ENCODE measurements around the gene CDK8. TPM values are rescaled to one million over a fixed set of nuclear protein-coding genes. Genes with fewer than 3 reads are reported as not detected.

CDK8 gene
- total RNA-seq, 3 donors from 2014 or later (not counting 1 experiment from before 2014, with no cell fraction given), result 10.0 to 13.1 (median 10.9) TPM

DNA sequence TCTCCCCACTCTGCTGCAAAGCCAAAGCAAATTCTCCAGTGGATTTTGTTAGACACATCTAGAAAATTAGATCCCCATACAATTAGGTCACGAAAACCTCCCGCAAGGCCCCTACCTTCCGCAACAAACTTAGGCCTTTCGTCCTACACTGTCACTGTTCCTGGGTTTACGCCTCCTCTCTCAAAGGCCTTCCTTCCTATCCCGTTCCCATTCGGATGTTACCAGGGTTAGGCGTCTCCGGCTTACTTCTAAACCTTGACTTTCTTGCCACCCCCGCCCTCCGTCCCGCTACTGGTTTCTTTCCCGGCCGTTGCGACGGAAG, 32.6 kb upstream of the CDK8 start:
- H3K9me3 Mint-ChIP-seq, result no peaks in the 10 kb centered on the region
- peak overlapping the region; percentile 92 for H3K4me3 Mint-ChIP-seq
- TF ChIP-seq, protein P1, sequence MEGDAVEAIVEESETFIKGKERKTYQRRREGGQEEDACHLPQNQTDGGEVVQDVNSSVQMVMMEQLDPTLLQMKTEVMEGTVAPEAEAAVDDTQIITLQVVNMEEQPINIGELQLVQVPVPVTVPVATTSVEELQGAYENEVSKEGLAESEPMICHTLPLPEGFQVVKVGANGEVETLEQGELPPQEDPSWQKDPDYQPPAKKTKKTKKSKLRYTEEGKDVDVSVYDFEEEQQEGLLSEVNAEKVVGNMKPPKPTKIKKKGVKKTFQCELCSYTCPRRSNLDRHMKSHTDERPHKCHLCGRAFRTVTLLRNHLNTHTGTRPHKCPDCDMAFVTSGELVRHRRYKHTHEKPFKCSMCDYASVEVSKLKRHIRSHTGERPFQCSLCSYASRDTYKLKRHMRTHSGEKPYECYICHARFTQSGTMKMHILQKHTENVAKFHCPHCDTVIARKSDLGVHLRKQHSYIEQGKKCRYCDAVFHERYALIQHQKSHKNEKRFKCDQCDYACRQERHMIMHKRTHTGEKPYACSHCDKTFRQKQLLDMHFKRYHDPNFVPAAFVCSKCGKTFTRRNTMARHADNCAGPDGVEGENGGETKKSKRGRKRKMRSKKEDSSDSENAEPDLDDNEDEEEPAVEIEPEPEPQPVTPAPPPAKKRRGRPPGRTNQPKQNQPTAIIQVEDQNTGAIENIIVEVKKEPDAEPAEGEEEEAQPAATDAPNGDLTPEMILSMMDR (IDR thresholded peaks at IDR 0.05), result no peak
- H3K9me3 ChIP-seq (ENCODE audit: control insufficient read depth, insufficient read depth, low read length), result no peaks in the 10 kb centered on the region
- peaks cover 37 to 43% of the 10 kb centered on the region in 2 donors for H3K4me1 Mint-ChIP-seq
- peaks cover 41% of the 10 kb centered on the region for H3K36me3 ChIP-seq (ENCODE audit: control insufficient read depth, insufficient read depth, low read length)
- peaks cover 7% of the 10 kb centered on the region for H3K36me3 Mint-ChIP-seq
- H3K4me3 ChIP-seq (ENCODE audit: low read length), result peak overlapping the region; percentile 99
- peaks cover 3 to 9% of the 10 kb centered on the region in 2 donors for H3K27me3 Mint-ChIP-seq (ENCODE audit: low read depth in 2 of 2)
- ATAC-seq, result peak; percentile 1 to 10 (median 1)
- H3K4me1 ChIP-seq (ENCODE audit: control insufficient read depth, insufficient read depth, low read length), result peaks cover 13% of the 10 kb centered on the region
- under 1% methylated on average over 16 of the region's 16 CpGs for WGBS (ENCODE audit: insufficient coverage)
- peak overlapping the region; percentile 95 to 98 for H3K27ac Mint-ChIP-seq
- intact Hi-C loops (cut with micrococcal nuclease), result loop anchor here (1.0 kb wide), 2 partner anchors 33 to 35 kb away; partner anchors contain the start of gene CDK8
- no peaks in the 10 kb centered on the region for H3K27me3 ChIP-seq (ENCODE audit: control insufficient read depth, insufficient read depth, low read length)
- peak overlapping the region; percentile 96 for H3K27ac ChIP-seq (ENCODE audit: low read length)
- DNase-seq, result no peak

DNA sequence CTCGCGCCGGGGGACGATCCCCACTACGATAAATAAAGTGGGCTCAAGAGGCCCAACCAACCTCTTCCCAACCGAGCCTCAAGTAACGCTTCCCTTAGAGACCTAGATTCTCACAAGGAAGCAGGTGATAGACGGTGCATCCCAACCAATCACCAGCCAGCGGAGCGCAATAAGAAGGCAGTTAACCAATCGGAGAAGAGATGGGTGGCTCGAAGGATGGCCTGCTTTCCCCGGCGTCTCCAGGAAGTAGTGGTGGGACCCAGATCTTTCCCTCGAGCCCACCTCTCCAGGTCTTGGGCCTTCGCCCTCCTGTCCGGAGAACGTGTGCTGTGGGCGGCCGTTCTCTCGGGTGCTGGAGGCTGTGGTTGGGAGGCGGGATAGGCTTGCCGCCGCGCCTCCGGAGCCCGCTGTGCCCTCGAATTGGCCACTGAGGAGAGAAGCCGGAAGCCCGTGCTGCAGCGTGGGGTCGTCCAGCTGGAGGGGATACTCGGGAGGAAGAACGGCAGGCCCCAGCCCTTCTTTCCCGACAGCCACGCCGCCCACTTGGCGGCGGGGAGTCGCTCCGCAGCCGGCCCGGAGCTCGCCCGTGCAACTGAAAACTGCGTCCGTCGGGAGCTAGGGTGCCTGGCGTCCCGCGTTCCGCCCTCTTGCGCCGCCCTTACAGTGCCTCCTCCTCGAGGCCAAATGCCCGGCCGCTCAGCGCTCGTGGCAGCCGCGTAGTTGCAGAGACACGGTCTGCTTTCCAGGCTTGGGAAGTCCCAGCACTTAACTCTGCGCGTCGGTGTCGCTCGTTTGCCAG, 32.0 kb upstream of the CDK8 start, which contains the start of gene RNF6:
RNF6 (minus strand) TSS at position 594 of the 799 bp plus-strand sequence. CDS start 2,665 bp downstream, outside the sequence.
- peak within 1 kb of the TSS; percentile 95 to 98 for H3K27ac Mint-ChIP-seq
- intact Hi-C loops (cut with micrococcal nuclease), result loop anchor here (1.0 kb wide), 2 partner anchors 32 to 36 kb away; partner anchors contain the start of gene CDK8
- Histone ChIP-seq H3K36me3 (ENCODE audit: control insufficient read depth, insufficient read depth, low read length) (peaks cover 35% of the 10 kb centered on the region), H3K4me1 (ENCODE audit: control insufficient read depth, insufficient read depth, low read length) (peaks cover 13% of the 10 kb centered on the region), H3K4me3 (ENCODE audit: low read length) (peak within 1 kb of the TSS; percentile 99), H3K9me3 (ENCODE audit: control insufficient read depth, insufficient read depth, low read length) (no peaks in the 10 kb centered on the region), H3K27ac (ENCODE audit: low read length) (peak within 1 kb of the TSS; percentile 96), H3K27me3 (ENCODE audit: control insufficient read depth, insufficient read depth, low read length) (no peaks in the 10 kb centered on the region)
- peak; percentile 87 to 96 for DNase-seq
- peak within 1 kb of the TSS; percentile 92 for H3K4me3 Mint-ChIP-seq
- peaks cover 3 to 10% of the 10 kb centered on the region in 2 donors for H3K27me3 Mint-ChIP-seq (ENCODE audit: low read depth in 2 of 2)
- no peaks in the 10 kb centered on the region for H3K9me3 Mint-ChIP-seq
- WGBS (ENCODE audit: insufficient coverage), result under 1% methylated on average over 67 of the region's 67 CpGs
- TF ChIP-seq, protein P1 (IDR thresholded peaks at IDR 0.05), result no peak
- peak; percentile 91 to 97 (median 93) for ATAC-seq
- peaks cover 7% of the 10 kb centered on the region for H3K36me3 Mint-ChIP-seq
- peaks cover 37 to 43% of the 10 kb centered on the region in 2 donors for H3K4me1 Mint-ChIP-seq

DNA sequence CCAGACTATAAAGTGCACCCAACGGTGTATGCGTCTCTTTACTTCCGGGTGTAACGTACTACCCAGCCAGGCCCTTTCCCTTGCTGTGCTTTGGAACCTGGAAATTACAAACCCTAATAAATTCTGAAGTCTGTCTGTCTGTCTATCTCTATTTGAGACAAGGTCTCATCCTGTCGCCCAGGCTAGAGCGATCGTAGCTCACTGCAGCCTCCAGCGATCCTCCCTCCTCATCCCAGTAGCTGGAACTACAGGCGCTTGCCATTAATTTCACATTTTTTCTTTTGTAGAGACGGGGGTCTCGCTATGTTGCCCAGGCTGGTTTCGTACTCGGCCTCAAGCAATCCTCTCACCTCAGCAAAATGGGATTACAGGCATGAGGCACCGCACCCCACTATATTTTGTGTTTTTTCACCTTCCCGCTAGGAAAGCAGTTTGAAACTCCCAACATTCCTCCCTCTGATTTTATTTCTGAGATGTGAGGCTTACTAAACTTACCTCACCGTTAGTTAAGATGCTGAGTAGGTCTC, 31.3 kb upstream of the CDK8 start:
- WGBS (ENCODE audit: insufficient coverage), result 41% methylated on average over 16 of the region's 16 CpGs
- TF ChIP-seq, protein P1 (IDR thresholded peaks at IDR 0.05), result no peak
- Histone ChIP-seq H3K27me3 (ENCODE audit: control insufficient read depth, insufficient read depth, low read length) (no peaks in the 10 kb centered on the region), H3K36me3 (ENCODE audit: control insufficient read depth, insufficient read depth, low read length) (peaks cover 29% of the 10 kb centered on the region), H3K9me3 (ENCODE audit: control insufficient read depth, insufficient read depth, low read length) (no peaks in the 10 kb centered on the region), H3K4me1 (ENCODE audit: control insufficient read depth, insufficient read depth, low read length) (peaks cover 13% of the 10 kb centered on the region), H3K4me3 (ENCODE audit: low read length) (peak overlapping the region; percentile 99), H3K27ac (ENCODE audit: low read length) (peak overlapping the region; percentile 96)
- intact Hi-C loops (cut with micrococcal nuclease), result no loop called here
- Mint-ChIP-seq H3K9me3 (no peaks in the 10 kb centered on the region), H3K27ac (peak overlapping the region; percentile 95 to 98), H3K4me3 (peak overlapping the region; percentile 92), H3K36me3 (peaks cover 7% of the 10 kb centered on the region), H3K27me3 (ENCODE audit: low read depth in 2 of 2) (peaks cover 4 to 10% of the 10 kb centered on the region in 2 donors), H3K4me1 (peaks cover 37 to 43% of the 10 kb centered on the region in 2 donors)
- peak in 2 of 3 donors; percentile 49 to 69 for ATAC-seq
- DNase-seq, result no peak
